ENCODE data around the gene RUNX1. TPM values are rescaled to one million over a fixed set of nuclear protein-coding genes. Genes with fewer than 3 reads are reported as not detected.
A peak's percentile ranks its signal among the peaks of the same experiment; 100 is the strongest.

Gene RUNX1
- total and polyA plus RNA-seq, 2 of the 13 experiments (the other 11 are each of a cell fraction or from before 2014, with no cell fraction given) = 5.4 to 6.4 TPM

DNA sequence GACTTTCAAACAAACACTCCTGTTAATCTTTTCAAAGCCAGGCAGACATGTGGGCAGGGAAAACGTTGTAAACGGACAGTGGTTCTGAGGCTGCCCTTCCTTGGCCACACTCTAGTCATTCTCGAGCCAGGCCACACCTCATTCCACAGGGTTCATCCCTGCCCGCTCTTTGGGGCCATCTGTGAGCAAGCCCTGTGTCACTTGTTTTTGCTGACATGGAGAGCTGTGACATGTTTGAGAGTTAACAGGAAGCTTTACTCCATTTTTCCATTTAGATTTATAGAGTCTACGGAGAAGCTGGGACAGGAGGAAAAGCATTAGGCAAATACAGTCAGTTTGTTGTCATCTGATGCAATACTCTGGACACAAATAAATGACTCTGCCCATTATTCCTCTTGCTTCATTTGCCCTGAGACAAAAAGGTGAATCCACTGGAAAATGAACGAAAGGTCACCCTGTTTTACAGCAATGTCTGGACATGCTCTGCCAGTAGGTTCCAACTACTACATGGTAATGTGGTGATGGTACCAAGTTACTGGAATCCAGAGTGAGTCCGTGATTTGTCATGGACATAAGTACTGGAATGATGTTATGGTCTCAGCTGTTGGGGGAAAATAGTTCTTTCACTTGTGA lies 253.4 kb downstream of the RUNX1 start (continued):
- TF ChIP-seq, protein P1, sequence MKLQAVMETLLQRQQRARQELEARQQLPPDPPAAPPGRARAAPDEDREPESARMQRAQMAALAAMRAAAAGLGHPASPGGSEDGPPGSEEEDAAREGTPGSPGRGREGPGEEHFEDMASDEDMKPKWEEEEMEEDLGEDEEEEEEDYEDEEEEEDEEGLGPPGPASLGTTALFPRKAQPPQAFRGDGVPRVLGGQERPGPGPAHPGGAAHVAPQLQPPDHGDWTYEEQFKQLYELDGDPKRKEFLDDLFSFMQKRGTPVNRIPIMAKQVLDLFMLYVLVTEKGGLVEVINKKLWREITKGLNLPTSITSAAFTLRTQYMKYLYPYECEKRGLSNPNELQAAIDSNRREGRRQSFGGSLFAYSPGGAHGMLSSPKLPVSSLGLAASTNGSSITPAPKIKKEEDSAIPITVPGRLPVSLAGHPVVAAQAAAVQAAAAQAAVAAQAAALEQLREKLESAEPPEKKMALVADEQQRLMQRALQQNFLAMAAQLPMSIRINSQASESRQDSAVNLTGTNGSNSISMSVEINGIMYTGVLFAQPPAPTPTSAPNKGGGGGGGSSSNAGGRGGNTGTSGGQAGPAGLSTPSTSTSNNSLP (IDR thresholded peaks at IDR 0.05; ENCODE audit: low read depth, low read length) = 0 out of 2 replicates have a peak, but pooled peaks have one; percentile 40
- TF ChIP-seq ZNF614 (CRISPR knock-in tag; IDR thresholded peaks at IDR 0.05; ENCODE audit: borderline replicate concordance) (0 out of 2 replicates have a peak, but pooled peaks have one; percentile 42), NR2C2 (CRISPR knock-in tag; IDR thresholded peaks at IDR 0.05; ENCODE audit: borderline replicate concordance) (peak; percentile 50), NONO (IDR thresholded peaks at IDR 0.05) (no peak), NONO (CRISPR knock-in tag; conservative IDR thresholded peaks at IDR 0.05) (no peak), SOX5 (CRISPR knock-in tag; IDR thresholded peaks at IDR 0.05; ENCODE audit: borderline replicate concordance) (peak; percentile 71), USF2 (IDR thresholded peaks at IDR 0.05; ENCODE audit: low read depth, low read length) (no peak), USF2 (CRISPR knock-in tag; IDR thresholded peaks at IDR 0.05; ENCODE audit: borderline replicate concordance) (peak; percentile 33; the same call in 1 of the 2 replicates), SAP130 (CRISPR knock-in tag; IDR thresholded peaks at IDR 0.05; ENCODE audit: low read depth) (peak; percentile 13; the same call in 1 of the 2 replicates), TEAD3 (CRISPR knock-in tag; optimal IDR thresholded peaks at IDR 0.05; ENCODE audit: borderline replicate concordance) (peak; percentile 50), ASH2L (IDR thresholded peaks at IDR 0.05; ENCODE audit: insufficient read length, low read depth, low read length) (peak; percentile 55), NFE2L2 (IDR thresholded peaks at IDR 0.05; ENCODE audit: low read length) (0 out of 2 replicates have a peak, but pooled peaks have one; percentile 13), SKI (IDR thresholded peaks at IDR 0.05; ENCODE audit: partially characterized antibody) (peak; percentile 63), ZBTB25 (CRISPR knock-in tag; IDR thresholded peaks at IDR 0.05) (peak; percentile 16; the same call in 1 of the 2 replicates), HNF4A (CRISPR knock-in tag; IDR thresholded peaks at IDR 0.05) (peak; percentile 41), GABPB1 (CRISPR knock-in tag; IDR thresholded peaks at IDR 0.05) (0 out of 2 replicates have a peak, but pooled peaks have one; percentile 16)
- TF ChIP-seq, protein P2, sequence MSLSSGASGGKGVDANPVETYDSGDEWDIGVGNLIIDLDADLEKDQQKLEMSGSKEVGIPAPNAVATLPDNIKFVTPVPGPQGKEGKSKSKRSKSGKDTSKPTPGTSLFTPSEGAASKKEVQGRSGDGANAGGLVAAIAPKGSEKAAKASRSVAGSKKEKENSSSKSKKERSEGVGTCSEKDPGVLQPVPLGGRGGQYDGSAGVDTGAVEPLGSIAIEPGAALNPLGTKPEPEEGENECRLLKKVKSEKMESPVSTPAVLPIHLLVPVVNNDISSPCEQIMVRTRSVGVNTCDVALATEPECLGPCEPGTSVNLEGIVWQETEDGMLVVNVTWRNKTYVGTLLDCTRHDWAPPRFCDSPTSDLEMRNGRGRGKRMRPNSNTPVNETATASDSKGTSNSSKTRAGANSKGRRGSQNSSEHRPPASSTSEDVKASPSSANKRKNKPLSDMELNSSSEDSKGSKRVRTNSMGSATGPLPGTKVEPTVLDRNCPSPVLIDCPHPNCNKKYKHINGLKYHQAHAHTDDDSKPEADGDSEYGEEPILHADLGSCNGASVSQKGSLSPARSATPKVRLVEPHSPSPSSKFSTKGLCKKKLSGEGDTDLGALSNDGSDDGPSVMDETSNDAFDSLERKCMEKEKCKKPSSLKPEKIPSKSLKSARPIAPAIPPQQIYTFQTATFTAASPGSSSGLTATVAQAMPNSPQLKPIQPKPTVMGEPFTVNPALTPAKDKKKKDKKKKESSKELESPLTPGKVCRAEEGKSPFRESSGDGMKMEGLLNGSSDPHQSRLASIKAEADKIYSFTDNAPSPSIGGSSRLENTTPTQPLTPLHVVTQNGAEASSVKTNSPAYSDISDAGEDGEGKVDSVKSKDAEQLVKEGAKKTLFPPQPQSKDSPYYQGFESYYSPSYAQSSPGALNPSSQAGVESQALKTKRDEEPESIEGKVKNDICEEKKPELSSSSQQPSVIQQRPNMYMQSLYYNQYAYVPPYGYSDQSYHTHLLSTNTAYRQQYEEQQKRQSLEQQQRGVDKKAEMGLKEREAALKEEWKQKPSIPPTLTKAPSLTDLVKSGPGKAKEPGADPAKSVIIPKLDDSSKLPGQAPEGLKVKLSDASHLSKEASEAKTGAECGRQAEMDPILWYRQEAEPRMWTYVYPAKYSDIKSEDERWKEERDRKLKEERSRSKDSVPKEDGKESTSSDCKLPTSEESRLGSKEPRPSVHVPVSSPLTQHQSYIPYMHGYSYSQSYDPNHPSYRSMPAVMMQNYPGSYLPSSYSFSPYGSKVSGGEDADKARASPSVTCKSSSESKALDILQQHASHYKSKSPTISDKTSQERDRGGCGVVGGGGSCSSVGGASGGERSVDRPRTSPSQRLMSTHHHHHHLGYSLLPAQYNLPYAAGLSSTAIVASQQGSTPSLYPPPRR (CRISPR knock-in tag; IDR thresholded peaks at IDR 0.05; ENCODE audit: borderline replicate concordance) = no peak
- TF ChIP-seq, protein P3, sequence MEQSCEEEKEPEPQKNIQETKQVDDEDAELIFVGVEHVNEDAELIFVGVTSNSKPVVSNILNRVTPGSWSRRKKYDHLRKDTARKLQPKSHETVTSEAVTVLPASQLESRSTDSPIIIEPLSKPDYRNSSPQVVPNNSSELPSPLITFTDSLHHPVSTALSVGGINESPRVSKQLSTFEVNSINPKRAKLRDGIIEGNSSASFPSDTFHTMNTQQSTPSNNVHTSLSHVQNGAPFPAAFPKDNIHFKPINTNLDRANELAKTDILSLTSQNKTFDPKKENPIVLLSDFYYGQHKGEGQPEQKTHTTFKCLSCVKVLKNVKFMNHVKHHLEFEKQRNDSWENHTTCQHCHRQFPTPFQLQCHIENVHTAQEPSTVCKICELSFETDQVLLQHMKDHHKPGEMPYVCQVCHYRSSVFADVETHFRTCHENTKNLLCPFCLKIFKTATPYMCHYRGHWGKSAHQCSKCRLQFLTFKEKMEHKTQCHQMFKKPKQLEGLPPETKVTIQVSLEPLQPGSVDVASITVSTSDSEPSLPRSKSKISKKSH (CRISPR knock-in tag; IDR thresholded peaks at IDR 0.05; ENCODE audit: borderline replicate concordance) = no peak

Measured in HepG2 (cell line).